ENCODE results near the gene LOXHD1. TPM values are rescaled to one million over a fixed set of nuclear protein-coding genes. Genes with fewer than 3 reads are reported as not detected.

LOXHD1 gene
- total RNA-seq, 1 experiment from 2014 or later: 0.35 TPM

DNA sequence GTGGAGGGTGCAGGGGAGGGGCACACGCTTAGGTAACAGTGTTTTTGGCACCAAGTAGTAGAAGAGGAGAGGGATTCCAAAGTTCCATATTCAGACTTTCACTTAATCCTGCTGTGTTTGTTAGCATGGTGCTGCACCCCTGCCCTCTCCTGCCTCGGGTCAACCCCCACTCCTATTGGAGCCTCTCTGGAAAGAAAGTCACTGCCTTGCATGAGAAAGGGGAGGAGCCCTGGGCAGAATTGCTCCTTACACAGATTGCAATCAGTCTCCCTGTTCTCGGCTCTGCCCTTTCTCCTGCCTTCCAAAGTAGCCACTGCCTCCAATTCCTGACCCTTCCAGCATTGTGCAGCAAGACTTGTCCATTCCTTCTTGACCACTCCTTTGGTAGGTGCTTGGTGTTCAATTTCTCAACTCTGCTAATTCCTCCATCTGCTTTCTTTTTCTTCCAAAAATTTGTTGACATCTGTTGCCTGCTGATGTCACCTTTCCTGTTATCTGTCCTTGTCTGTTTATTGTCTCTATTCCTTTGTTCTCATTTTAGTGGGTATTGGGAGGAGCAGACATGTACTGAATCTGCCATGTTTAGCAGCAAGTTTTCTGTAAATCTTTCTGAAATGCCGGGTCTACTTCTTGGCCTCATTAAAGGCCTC is 225.4 kb downstream of the LOXHD1 start (continued):
- no peak for TF ChIP-seq GABPB1 (CRISPR knock-in tag; IDR thresholded peaks at IDR 0.05)

DNA sequence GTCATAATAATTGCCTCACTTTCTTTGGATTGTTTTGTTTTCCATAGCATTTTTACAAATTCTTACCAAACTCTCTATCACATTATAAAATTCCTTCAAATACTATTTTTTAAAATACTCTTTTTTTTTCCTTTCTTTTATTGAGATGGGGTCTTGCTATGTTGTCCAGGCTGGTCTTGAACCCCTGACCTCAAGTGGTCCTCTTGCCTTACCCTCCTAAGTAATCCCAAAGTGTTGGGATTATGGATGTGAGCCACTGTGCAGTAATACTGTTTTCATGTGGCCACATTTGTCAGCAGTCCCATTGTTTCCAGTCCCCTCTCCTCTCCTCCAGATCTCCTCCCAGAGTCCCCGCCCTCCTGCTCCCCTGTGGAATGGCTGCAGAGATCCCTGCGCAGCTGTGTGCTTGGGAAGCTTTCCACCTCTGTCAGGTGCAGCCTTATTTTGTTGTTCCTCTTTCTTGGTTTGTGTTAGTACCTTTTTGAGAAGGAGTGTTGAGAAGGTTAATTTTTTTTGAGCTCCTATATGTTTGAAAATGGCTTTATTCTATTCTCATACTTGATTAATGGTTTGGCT is 227.3 kb downstream of the LOXHD1 start:
- no peak overlapping the region for H3K27ac Mint-ChIP-seq
- CTCF ChIA-PET: interaction anchor here (0.6 to 2.1 kb wide), 4 partner anchors 20 to 228 kb away, joined by 3 to 7 read pairs (median 4); no protein-coding TSS in a partner anchor

More for the DNA sequence above, 227.3 kb downstream of the LOXHD1 start:
- Mint-ChIP-seq H3K9me3 (no peaks in the 10 kb centered on the region), H3K4me3 (no peak overlapping the region), H3K36me3 (no peaks in the 10 kb centered on the region), H3K27me3 (ENCODE audit: low read depth) (no peaks in the 10 kb centered on the region), H3K4me1 (peaks cover 38% of the 10 kb centered on the region)
- ATAC-seq (no peak), DNase-seq (ENCODE audit: low spot score) (no peak)
- POLR2A ChIA-PET: interaction anchor here (0.8 kb wide), 1 partner anchor 29 kb away, joined by 3 read pairs; no protein-coding TSS in a partner anchor
- no peak for TF ChIP-seq GRHL2 (CRISPR knock-in tag; IDR thresholded peaks at IDR 0.05; ENCODE audit: insufficient replicate concordance, severe bottlenecking)
- no peak for TF ChIP-seq STAT6 (CRISPR knock-in tag; conservative IDR thresholded peaks at IDR 0.05; ENCODE audit: low read depth)
- TF ChIP-seq ZNF416 (CRISPR knock-in tag; IDR thresholded peaks at IDR 0.05): no peak
- no peak for TF ChIP-seq HMGA2 (CRISPR knock-in tag; IDR thresholded peaks at IDR 0.05)
- no peak for TF ChIP-seq NR2C2 (CRISPR knock-in tag; IDR thresholded peaks at IDR 0.05)
- TF ChIP-seq JAZF1 (CRISPR knock-in tag; IDR thresholded peaks at IDR 0.05): no peak
- no peak for TF ChIP-seq CBFB (CRISPR knock-in tag; IDR thresholded peaks at IDR 0.05; ENCODE audit: low read depth)
- no peak for TF ChIP-seq ZBTB43 (CRISPR knock-in tag; IDR thresholded peaks at IDR 0.05)
- TF ChIP-seq ERG (CRISPR knock-in tag; IDR thresholded peaks at IDR 0.05): no peak
- TF ChIP-seq IRF1 (CRISPR knock-in tag; IDR thresholded peaks at IDR 0.05): no peak
- TF ChIP-seq GTF2I (CRISPR knock-in tag; conservative IDR thresholded peaks at IDR 0.05): 0 out of 2 replicates have a peak, but pooled peaks have one; percentile 12
- TF ChIP-seq GABPB1 (CRISPR knock-in tag; IDR thresholded peaks at IDR 0.05): no peak
- TF ChIP-seq, protein P1, sequence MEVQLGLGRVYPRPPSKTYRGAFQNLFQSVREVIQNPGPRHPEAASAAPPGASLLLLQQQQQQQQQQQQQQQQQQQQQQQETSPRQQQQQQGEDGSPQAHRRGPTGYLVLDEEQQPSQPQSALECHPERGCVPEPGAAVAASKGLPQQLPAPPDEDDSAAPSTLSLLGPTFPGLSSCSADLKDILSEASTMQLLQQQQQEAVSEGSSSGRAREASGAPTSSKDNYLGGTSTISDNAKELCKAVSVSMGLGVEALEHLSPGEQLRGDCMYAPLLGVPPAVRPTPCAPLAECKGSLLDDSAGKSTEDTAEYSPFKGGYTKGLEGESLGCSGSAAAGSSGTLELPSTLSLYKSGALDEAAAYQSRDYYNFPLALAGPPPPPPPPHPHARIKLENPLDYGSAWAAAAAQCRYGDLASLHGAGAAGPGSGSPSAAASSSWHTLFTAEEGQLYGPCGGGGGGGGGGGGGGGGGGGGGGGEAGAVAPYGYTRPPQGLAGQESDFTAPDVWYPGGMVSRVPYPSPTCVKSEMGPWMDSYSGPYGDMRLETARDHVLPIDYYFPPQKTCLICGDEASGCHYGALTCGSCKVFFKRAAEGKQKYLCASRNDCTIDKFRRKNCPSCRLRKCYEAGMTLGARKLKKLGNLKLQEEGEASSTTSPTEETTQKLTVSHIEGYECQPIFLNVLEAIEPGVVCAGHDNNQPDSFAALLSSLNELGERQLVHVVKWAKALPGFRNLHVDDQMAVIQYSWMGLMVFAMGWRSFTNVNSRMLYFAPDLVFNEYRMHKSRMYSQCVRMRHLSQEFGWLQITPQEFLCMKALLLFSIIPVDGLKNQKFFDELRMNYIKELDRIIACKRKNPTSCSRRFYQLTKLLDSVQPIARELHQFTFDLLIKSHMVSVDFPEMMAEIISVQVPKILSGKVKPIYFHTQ (CRISPR knock-in tag; IDR thresholded peaks at IDR 0.05): no peak
- peak; percentile 93 for TF ChIP-seq ZNF121 (CRISPR knock-in tag; IDR thresholded peaks at IDR 0.05)
